Activated CD4-positive, alpha-beta memory T cell treated with anti-CD3 and anti-CD28 coated beads for 36 hours (primary cell): ENCODE data around the gene FRMD3. TPM values are rescaled to one million over a fixed set of nuclear protein-coding genes. Genes with fewer than 3 reads are reported as not detected.
"Not testable (repeated sequence)": the region's sequence is repeated elsewhere in the genome, so short reads cannot be mapped to it uniquely, and the experiment has no call there.

ENCODE experiments used
- CTCF ChIA-PET: fragments of 350-600 bp; sonication (Branson Sonifier 250); formaldehyde crosslinking; loops from one replicate; lab custom pipeline; 2021; ENCODE audit warnings: antibody characterized with exemption, inconsistent platforms; lab: Charles Lee
- POLR2A ChIA-PET: fragments of 350-600 bp; sonication (Branson Sonifier 250); formaldehyde crosslinking; loops from one replicate; lab custom pipeline; 2021; ENCODE audit warnings: antibody characterized with exemption; lab: Charles Lee
- DNase-seq: peaks from one replicate; pipeline ENCODE4 v3.0.0-alpha.2; 2020
- H3K27ac Mint-ChIP-seq: one replicate; pipeline ENCODE4 v1.8.0; 2021; ENCODE audit warnings: mixed read lengths
- H3K27me3 Mint-ChIP-seq: one replicate; pipeline ENCODE4 v1.8.0; 2021; ENCODE audit warnings: mixed read lengths
- H3K36me3 Mint-ChIP-seq: one replicate; pipeline ENCODE4 v1.8.0; 2021; ENCODE audit warnings: mixed read lengths
- H3K4me1 Mint-ChIP-seq: one replicate; pipeline ENCODE4 v1.8.0; 2021; ENCODE audit warnings: low read depth, mixed read lengths
- H3K4me3 Mint-ChIP-seq: one replicate; pipeline ENCODE4 v1.8.0; 2021; ENCODE audit warnings: mild to moderate bottlenecking, mixed read lengths
- H3K9me3 Mint-ChIP-seq: one replicate; pipeline ENCODE4 v1.8.0; 2021; ENCODE audit warnings: mixed read lengths
- intact Hi-C: fragments of 100-400 bp; cut with micrococcal nuclease; formaldehyde crosslinking; loops from one replicate; pipeline ENCODE4 v1.15.1; 2023
- total RNA-seq, 2 experiments: library from RNA; stranded (reverse); gene quantifications; one replicate each; pipeline ENCODE4 v1.2.3, GENCODE V29; 2021

FRMD3 gene
- total RNA-seq, 2 experiments from 2014 or later, result 0.27 to 0.62 TPM

GRCh38 chr9:83520292-83520691 lies 17.9 kb downstream of the FRMD3 start:
- DNase-seq, result no peak
- Mint-ChIP-seq H3K9me3 (peaks cover 10% of the 10 kb centered on the region), H3K27me3 (peaks cover 5% of the 10 kb centered on the region), H3K27ac (no peak overlapping the region), H3K4me3 (no peak overlapping the region), H3K4me1 (no peaks in the 10 kb centered on the region), H3K36me3 (peaks cover 3% of the 10 kb centered on the region)
- intact Hi-C loops, result no loop called here
- ChIA-PET POLR2A (no interaction called here), CTCF (no interaction called here)

- DNase-seq, H3K27ac Mint-ChIP-seq, H3K36me3 Mint-ChIP-seq, CTCF ChIA-PET, H3K4me3 Mint-ChIP-seq, POLR2A ChIA-PET, intact Hi-C loops, H3K4me1 Mint-ChIP-seq, H3K27me3 Mint-ChIP-seq: not testable (repeated sequence)
- H3K9me3 Mint-ChIP-seq, result peaks cover 10% of the 10 kb centered on the region
These were observed 20.2 kb downstream of the FRMD3 start for GRCh38 chr9:83517980-83518379.

GRCh38 chr9:83514767-83515166 lies 23.4 kb downstream of the FRMD3 start:
- Mint-ChIP-seq H3K9me3 (peaks cover 9% of the 10 kb centered on the region), H3K36me3 (peaks cover 3% of the 10 kb centered on the region), H3K4me3 (no peak overlapping the region), H3K27me3 (peaks cover 7% of the 10 kb centered on the region), H3K4me1 (no peaks in the 10 kb centered on the region), H3K27ac (no peak overlapping the region)
- ChIA-PET POLR2A (no interaction called here), CTCF (no interaction called here)
- intact Hi-C loops, result no loop called here
- DNase-seq, result no peak

- DNase-seq, result no peak
- Mint-ChIP-seq H3K27me3 (peaks cover 7% of the 10 kb centered on the region), H3K4me1 (peaks cover 8% of the 10 kb centered on the region), H3K27ac (no peak overlapping the region), H3K9me3 (no peaks in the 10 kb centered on the region), H3K4me3 (no peak overlapping the region), H3K36me3 (no peaks in the 10 kb centered on the region)
- ChIA-PET POLR2A (no interaction called here), CTCF (no interaction called here)
- intact Hi-C loops, result no loop called here
These were observed 25.6 kb downstream of the FRMD3 start for GRCh38 chr9:83512621-83513020.

- intact Hi-C loops, result no loop called here
- H3K9me3 Mint-ChIP-seq, result no peaks in the 10 kb centered on the region
- CTCF ChIA-PET, result no interaction called here
- H3K36me3 Mint-ChIP-seq, result no peaks in the 10 kb centered on the region
- peaks cover 5% of the 10 kb centered on the region for H3K27me3 Mint-ChIP-seq
- POLR2A ChIA-PET, result no interaction called here
- H3K4me3 Mint-ChIP-seq, result no peak overlapping the region
- H3K4me1 Mint-ChIP-seq, result peaks cover 8% of the 10 kb centered on the region
- DNase-seq, result no peak
- no peak overlapping the region for H3K27ac Mint-ChIP-seq
These were observed 27.1 kb downstream of the FRMD3 start for GRCh38 chr9:83511051-83511450.

GRCh38 chr9:83509402-83509801 lies 28.8 kb downstream of the FRMD3 start:
- POLR2A ChIA-PET, result interaction anchor here (0.9 kb wide), 1 partner anchor 40 kb away, joined by 4 read pairs; no protein-coding TSS in a partner anchor
- no peaks in the 10 kb centered on the region for H3K9me3 Mint-ChIP-seq
- intact Hi-C loops, result no loop called here

DNA sequence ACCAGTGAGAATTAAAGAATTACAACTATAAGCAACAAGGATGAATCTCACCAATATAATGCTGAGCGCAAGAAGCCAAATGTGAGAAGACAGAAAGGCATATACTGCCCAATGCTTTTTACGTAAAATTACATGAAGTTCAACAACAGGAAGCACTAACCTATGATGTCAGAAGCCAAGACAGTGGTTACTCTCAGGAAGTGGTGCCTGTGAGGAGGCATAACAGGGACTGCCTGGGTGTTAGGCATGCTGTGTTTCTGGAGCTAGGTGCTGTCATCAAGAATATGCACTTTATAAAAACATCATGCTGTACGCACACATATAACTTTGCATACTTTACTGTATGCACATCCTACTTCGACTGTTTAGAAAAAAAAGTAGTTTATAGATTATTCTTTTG lies 30.1 kb downstream of the FRMD3 start:
- POLR2A ChIA-PET, result no interaction called here
- no peaks in the 10 kb centered on the region for H3K36me3 Mint-ChIP-seq

More at GRCh38 chr9:83509402-83509801, 28.8 kb downstream of the FRMD3 start:
- Mint-ChIP-seq H3K27me3 (no peaks in the 10 kb centered on the region), H3K27ac (no peak overlapping the region), H3K4me3 (no peak overlapping the region), H3K36me3 (no peaks in the 10 kb centered on the region), H3K4me1 (peaks cover 8% of the 10 kb centered on the region)
- DNase-seq, result no peak
- CTCF ChIA-PET, result no interaction called here

DNA sequence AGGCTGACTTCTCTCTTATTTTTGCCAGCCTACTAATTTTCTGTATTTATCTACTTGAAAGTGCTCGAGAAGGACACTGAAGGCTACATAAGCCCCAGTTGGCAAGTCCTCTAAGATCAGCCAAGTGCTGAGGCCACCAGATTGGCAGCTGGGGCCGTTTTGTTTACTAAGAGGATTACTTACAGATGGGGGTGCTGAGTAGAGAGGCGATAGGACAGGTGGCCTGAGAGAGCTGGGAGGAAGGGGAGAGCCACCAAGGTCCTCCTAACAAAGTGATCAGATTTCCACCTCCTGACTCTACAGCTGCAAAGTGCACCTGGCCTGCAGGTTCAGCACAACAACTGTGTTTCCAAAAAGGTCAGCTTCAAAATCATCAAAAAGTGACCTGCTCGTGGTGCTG lies 32.9 kb downstream of the FRMD3 start:
- CTCF ChIA-PET, result interaction anchor here (1.2 kb wide), 1 partner anchor 84 kb away, joined by 3 read pairs; no protein-coding TSS in a partner anchor
- H3K9me3 Mint-ChIP-seq, result no peaks in the 10 kb centered on the region
- no peaks in the 10 kb centered on the region for H3K27me3 Mint-ChIP-seq
- no peak for DNase-seq
- H3K36me3 Mint-ChIP-seq, result no peaks in the 10 kb centered on the region
- POLR2A ChIA-PET, result no interaction called here
- no peak overlapping the region for H3K4me3 Mint-ChIP-seq
- H3K27ac Mint-ChIP-seq, result no peak overlapping the region
- intact Hi-C loops, result no loop called here
- peaks cover 8% of the 10 kb centered on the region for H3K4me1 Mint-ChIP-seq

More for the DNA sequence above, 30.1 kb downstream of the FRMD3 start:
- Mint-ChIP-seq H3K27ac (no peak overlapping the region), H3K27me3 (no peaks in the 10 kb centered on the region), H3K4me1 (peaks cover 8% of the 10 kb centered on the region), H3K4me3 (no peak overlapping the region), H3K9me3 (no peaks in the 10 kb centered on the region)
- DNase-seq, result no peak
- intact Hi-C loops, result no loop called here
- CTCF ChIA-PET, result no interaction called here

DNA sequence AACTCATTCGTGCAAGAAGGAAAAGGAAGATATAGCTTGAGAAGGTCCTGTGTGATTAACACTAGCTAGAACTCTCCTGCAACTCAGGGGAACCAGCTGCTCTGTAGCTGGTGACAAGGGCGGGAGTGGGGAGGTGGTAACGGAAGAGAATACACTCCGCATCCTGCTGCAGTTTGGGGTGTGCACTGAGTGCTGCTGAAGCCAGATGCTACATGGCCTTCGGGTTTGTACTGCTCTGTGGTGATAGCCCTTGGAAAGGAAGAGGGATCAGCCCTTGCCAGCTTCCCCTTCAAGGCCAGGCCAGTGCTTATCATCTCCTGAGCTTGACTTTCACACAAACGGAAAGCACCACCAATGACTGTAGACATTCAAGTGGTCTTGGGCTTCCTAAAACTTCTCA lies 34.3 kb downstream of the FRMD3 start:
- Mint-ChIP-seq H3K36me3 (no peaks in the 10 kb centered on the region), H3K9me3 (no peaks in the 10 kb centered on the region), H3K4me1 (peaks cover 8% of the 10 kb centered on the region), H3K4me3 (no peak overlapping the region), H3K27me3 (no peaks in the 10 kb centered on the region), H3K27ac (no peak overlapping the region)
- intact Hi-C loops, result no loop called here
- ChIA-PET CTCF (interaction anchor here (1.0 kb wide), 1 partner anchor 169 kb away, joined by 4 read pairs; no protein-coding TSS in a partner anchor), POLR2A (no interaction called here)
- no peak for DNase-seq

DNA sequence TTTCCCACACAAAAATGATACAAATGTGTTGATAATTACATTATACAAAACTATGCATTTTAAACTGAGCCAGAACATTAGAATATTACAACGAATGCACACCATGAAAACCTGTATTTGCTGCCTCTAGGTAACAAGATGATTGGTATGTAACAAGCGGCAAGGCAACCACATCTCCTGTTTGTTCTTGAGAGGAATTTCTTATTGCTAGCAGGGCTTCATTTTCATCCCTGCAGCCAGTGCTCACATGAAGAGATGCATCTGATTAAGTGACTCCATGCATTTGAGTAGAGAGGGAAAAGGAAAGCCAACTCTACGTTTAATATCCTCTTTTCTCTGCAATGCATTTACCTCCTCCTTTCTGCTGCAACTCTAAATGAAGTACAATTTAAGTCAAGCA lies 36.6 kb downstream of the FRMD3 start:
- POLR2A ChIA-PET, result no interaction called here
- Mint-ChIP-seq H3K4me1 (no peaks in the 10 kb centered on the region), H3K9me3 (no peaks in the 10 kb centered on the region), H3K27me3 (no peaks in the 10 kb centered on the region), H3K27ac (no peak overlapping the region), H3K4me3 (no peak overlapping the region), H3K36me3 (no peaks in the 10 kb centered on the region)
- CTCF ChIA-PET, result no interaction called here
- DNase-seq, result no peak
- intact Hi-C loops, result no loop called here

DNA sequence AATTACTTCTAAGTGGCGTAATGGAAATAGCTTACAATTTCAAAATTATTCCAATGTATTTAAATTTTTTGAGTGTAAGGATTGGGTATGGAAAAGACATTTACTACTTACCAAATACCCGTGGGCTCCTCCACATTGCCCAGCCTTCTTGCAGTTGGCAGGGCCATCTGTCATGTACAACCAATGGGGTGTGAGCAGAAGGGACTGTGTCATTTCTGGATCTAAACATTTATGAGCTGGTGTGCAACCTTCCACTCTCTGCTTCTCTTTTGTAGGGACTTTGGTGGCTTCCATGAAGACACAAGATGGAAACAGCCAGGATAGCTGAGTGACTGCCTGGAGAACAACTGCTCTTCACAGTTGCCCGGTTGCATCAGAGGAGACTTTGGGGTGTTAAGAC lies 40.8 kb downstream of the FRMD3 start:
- intact Hi-C loops, result no loop called here
- Mint-ChIP-seq H3K36me3 (no peaks in the 10 kb centered on the region), H3K27me3 (no peaks in the 10 kb centered on the region), H3K9me3 (no peaks in the 10 kb centered on the region), H3K4me1 (no peaks in the 10 kb centered on the region), H3K4me3 (no peak overlapping the region), H3K27ac (no peak overlapping the region)
- DNase-seq, result no peak
- POLR2A ChIA-PET, result no interaction called here
- CTCF ChIA-PET, result no interaction called here

GRCh38 chr9:83491995-83492394 lies 46.2 kb downstream of the FRMD3 start:
- POLR2A ChIA-PET, result no interaction called here
- intact Hi-C loops, result no loop called here

DNA sequence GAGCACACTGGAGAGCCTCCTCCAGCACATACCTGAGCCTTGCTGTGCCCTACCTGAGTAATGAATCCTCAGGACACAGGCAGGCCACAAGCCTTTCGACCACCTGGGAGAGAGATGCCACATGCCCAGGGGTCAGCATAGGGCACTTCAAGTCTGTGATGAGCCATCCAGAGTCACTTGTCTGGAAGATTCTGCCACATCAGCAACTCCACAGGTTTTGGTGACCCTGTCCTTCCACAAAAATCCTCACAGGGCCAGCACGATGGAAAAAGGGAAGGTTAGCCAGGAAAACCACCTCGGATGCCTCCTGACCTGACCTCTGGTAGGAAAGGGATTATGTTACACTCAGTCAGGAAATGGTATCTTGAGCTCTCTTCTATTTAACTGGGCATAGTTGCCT lies 46.8 kb downstream of the FRMD3 start:
- CTCF ChIA-PET, result no interaction called here
- H3K36me3 Mint-ChIP-seq, result no peaks in the 10 kb centered on the region

More at GRCh38 chr9:83491995-83492394, 46.2 kb downstream of the FRMD3 start:
- no peak overlapping the region for H3K4me3 Mint-ChIP-seq
- no peak overlapping the region for H3K27ac Mint-ChIP-seq
- H3K9me3 Mint-ChIP-seq, result peaks cover 2% of the 10 kb centered on the region
- DNase-seq, result no peak
- CTCF ChIA-PET, result no interaction called here
- H3K27me3 Mint-ChIP-seq, result no peaks in the 10 kb centered on the region
- H3K36me3 Mint-ChIP-seq, result no peaks in the 10 kb centered on the region
- no peaks in the 10 kb centered on the region for H3K4me1 Mint-ChIP-seq

More for the DNA sequence above, 46.8 kb downstream of the FRMD3 start:
- peaks cover 2% of the 10 kb centered on the region for H3K9me3 Mint-ChIP-seq
- DNase-seq, result no peak
- H3K4me3 Mint-ChIP-seq, result no peak overlapping the region
- H3K27ac Mint-ChIP-seq, result no peak overlapping the region
- POLR2A ChIA-PET, result no interaction called here
- H3K27me3 Mint-ChIP-seq, result no peaks in the 10 kb centered on the region
- intact Hi-C loops, result no loop called here
- H3K4me1 Mint-ChIP-seq, result no peaks in the 10 kb centered on the region
